Fibroblast of lung (primary cell): ENCODE measurements around the gene SYT17.

Experiments
- EZH2 ChIP-seq: IDR thresholded peaks from 2 replicates; pipeline ENCODE4 v1.5.1; 2012; ENCODE audit warnings: low read length, control low read depth, mild to moderate bottlenecking; ENCODE audit errors: missing control alignments
- TF ChIP-seq, protein P1 (sequence below), 2 donors: IDR thresholded peaks in 1 of 2; conservative IDR thresholded peaks in 1 of 2; 1 replicate in 1 of 2; 2 replicates in 1 of 2; pipeline ENCODE4 v1.5.1; 2011 to 2012; ENCODE audit warnings: low read length in 2 of 2, control low read depth in 1 of 2, inconsistent platforms in 1 of 2, low read depth in 1 of 2, mild to moderate bottlenecking in 1 of 2

DNA sequence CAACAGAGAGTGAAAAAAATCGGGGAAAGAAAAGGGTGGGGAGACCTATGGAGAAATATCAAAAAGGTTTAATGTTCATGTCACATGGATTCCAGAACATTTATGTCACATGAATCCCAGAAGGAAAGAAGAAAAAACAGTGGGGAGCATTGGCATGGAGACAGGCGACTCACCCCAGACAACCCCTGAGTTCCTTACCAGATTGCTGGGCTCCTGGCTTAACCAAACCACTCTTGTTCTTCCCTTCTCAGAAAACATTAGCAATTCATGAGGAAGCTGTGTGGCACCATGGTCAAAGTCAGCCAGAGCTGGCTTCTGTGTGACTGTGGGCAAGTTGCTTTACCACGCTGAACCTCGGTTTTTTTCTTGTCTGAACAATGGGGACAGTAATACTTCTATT is 67.8 kb downstream of the SYT17 start:
- TF ChIP-seq, protein P1, sequence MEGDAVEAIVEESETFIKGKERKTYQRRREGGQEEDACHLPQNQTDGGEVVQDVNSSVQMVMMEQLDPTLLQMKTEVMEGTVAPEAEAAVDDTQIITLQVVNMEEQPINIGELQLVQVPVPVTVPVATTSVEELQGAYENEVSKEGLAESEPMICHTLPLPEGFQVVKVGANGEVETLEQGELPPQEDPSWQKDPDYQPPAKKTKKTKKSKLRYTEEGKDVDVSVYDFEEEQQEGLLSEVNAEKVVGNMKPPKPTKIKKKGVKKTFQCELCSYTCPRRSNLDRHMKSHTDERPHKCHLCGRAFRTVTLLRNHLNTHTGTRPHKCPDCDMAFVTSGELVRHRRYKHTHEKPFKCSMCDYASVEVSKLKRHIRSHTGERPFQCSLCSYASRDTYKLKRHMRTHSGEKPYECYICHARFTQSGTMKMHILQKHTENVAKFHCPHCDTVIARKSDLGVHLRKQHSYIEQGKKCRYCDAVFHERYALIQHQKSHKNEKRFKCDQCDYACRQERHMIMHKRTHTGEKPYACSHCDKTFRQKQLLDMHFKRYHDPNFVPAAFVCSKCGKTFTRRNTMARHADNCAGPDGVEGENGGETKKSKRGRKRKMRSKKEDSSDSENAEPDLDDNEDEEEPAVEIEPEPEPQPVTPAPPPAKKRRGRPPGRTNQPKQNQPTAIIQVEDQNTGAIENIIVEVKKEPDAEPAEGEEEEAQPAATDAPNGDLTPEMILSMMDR (conservative IDR thresholded peaks at IDR 0.05 in 1 of 2, IDR thresholded peaks at IDR 0.05 in 1 of 2; ENCODE audit: low read depth in 1 of 2, low read length in 2 of 2): no peak
- TF ChIP-seq EZH2: no peak
